NCI-H69 (cell line): ENCODE data around the gene UBR1.

Experiments
- DNase-seq: peaks from one replicate; lab custom pipeline; 2025; lab: John Stamatoyannopoulos, UW

The UBR1 gene

GRCh38 chr15:43107751-43108150, 1.9 kb upstream of the UBR1 start:
- DNase-seq = no peak

DNA sequence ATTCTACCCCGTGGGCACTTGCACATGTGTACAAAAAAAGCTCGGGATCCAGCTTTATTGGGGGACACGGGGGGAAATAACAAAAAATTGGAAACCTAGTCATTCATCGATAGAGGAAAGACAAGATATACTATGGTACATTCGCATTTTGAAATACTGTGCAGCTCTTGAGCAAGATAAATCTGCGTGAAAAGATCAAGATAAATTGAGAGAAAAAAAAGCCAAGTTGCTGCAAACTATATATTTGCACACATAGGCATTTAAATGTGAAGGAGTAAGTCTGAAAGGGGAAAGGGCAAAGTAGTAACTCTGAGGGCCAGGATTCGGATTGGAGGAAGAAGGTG, 620 bp upstream of the UBR1 start:
- DNase-seq = no peak

GRCh38 chr15:43105077-43105736, 631 bp downstream of the UBR1 start:
- DNase-seq = peak; percentile 42

DNA sequence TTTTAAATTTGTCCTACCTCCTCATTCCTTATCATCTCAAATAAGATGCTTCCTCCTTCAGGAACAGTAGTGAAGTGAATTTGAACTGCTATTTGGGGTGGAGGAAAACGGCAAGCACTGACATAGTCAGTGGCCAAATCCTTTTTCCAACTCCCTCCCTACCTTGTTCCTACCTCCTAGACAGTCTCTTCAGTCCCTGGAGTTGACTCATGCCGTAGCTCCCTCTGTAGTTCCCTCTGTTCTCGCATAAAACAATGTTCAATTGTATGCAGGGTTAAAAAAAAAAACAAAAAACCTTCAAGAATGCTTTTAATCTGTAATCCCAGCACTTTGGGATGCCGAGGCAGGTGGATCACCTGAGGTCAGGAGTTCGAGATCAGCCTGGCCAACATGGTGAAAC, 1.4 kb downstream of the UBR1 start:
- no peak for DNase-seq

GRCh38 chr15:43103907-43104306, 1.9 kb downstream of the UBR1 start:
- no peak for DNase-seq

DNA sequence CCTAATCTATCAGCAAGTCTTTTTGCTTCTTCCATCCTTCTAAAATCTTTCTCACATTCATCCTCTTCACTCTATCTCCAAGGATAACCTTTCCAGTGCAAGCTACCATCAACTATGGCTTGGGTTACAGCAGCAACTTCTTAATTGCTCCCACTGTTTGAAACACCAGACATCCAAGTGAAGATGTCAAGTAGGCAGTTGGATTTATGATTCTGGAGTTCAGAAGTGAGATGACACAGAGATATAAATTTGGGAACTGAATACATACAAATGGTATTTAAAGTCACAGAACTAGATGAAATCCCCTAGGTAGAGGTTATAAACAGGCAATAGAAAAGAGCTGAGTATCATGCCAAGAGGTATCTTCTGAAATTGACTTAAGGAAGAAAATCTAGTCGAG, 3.7 kb downstream of the UBR1 start:
- DNase-seq = no peak

- no peak for DNase-seq
Measured at GRCh38 chr15:43100971-43101370, 4.9 kb downstream of the UBR1 start.

DNA sequence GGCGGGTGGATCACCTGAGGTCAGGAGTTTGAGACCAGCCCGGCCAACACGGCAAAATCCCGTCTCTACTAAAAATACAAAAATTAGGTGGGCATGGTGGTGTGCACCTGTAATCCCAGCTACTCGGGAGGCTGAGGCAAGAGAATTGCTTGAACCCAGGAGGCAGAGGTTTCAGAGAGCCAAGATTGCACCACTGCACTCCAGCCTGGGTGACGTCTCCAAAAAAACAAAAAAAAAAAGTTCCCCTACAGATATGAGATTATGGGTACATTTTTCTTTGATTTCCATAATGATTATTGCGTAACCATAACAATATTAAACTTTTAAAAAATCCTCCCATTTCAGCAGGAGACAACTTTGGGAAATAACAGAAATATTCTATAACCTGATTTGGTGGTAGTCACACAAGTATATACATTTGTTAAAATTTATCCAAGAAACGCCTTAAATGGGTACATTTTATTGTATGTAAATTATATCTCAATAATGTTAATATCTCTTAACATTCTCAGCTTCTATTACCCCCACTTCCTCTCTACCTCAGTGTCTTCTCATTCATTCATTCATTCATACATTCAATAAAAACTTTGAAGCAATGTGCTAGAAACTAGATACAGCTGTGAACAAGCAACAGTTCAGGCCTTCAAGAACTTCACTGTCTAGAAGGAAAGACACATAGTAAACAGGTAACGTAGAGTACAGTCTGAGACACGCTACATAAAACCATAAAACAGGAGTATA, 6.6 kb downstream of the UBR1 start:
- no peak for DNase-seq

- DNase-seq = no peak
Measured at GRCh38 chr15:43096411-43096810, 9.4 kb downstream of the UBR1 start.

DNA sequence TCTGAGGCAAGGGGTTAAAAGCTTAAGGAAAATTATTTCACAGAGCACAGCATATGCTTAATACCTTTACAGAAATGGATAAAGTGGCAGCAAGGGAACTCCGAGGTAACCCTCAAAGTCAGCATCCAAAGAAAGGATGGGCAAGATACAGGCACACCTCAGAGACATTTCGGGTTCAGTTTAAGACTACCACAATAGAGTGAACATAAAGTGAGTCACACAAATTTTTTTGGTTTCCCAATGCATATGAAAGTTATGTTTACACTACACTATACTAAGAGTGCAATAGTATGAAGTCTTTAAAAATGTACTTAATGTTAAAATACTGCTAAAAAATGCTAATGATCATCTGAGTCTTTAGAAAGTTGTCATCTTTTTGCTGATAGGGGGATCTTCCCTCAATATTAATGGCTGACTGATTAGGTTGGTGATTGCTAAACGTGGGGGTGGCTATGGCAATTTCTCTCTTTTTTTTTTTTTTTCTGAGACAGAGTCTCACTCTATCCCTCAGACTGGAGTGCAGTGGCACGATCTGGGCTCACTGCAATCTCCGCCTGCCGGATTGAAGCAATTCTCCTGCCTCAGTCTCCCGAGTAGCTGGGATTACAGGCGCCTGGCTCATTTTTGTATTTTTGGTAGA, 10.0 kb downstream of the UBR1 start:
- DNase-seq = no peak

GRCh38 chr15:43095243-43095642, 10.6 kb downstream of the UBR1 start:
- DNase-seq = no peak

- no peak for DNase-seq
Measured at GRCh38 chr15:43094416-43095030, 11.3 kb downstream of the UBR1 start.

DNA sequence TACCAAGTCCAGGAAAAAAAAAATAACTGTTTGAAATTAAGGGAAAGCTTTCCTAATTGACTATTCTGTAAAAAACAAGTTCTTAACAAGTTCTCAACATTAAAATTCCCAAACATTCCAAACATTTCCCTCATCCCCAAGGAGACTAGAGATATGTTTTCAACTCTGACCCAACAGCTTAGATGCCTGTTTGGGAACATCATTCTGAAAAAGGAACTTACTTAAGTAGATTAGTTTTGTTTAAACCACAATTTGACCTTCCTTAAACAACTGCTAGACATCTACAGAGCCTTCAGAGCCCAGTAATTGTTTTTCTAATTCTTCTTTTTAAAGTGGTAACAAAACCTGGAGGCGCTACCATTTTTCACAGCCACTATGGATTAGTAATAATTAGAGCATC, 12.8 kb downstream of the UBR1 start:
- DNase-seq = no peak

DNA sequence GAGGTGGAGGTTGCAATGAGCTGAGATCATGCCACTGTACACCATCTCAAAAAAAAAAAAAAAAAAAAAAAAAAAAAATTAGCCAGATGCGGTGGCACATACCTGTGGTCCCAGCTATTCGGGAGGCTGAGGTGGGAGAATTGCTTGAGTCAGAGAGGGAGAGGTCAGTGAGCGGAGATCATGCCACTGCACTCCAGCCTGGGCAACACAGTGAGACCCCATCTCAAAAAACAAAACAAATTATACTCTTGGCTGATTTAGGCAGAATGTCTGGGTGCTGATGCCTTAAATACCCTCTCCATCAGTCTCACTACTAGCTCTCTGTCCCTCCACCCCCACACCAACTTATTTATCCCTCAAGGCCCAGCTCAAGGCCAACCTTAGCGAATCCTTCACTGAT, 14.0 kb downstream of the UBR1 start:
- DNase-seq = no peak

DNA sequence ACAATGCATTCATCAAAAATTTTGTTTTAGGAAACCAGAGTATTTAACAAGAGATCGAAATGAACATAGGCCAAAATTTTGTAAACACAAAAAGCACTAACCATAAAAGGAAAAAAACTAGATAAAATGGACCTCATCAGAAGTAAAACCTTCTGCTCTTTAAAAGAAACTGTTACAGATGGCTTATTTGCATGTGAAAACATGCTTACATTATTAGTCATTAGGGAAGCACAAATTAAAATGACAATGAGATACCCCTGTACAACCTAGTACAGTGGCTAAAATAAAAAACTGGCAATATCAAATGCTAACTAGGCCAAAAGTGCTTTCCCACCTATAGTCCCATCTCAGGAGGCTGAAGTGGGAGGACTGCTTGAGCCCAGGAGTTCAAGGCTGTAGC, 19.3 kb downstream of the UBR1 start:
- no peak for DNase-seq

DNA sequence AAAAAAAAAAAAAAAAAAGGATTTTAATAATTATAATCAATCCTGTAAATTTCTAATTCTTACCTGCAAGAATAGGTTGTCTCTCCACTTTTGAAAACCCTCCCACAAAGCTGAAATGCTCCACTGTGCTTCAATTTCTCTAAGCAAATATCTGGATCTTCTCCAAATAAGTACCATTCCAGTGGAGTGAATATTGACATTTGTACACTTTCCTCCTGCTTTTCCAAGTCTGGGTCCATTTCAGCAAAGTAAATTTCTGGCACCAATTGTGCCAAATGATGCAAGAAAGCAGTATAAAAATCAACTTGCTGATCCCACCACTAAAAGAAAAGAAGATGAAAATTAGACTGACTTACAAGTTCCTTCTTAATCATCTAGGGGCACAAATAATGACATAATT, 19.9 kb downstream of the UBR1 start:
- no peak for DNase-seq

- DNase-seq = no peak
Measured at GRCh38 chr15:43082509-43082908, 23.3 kb downstream of the UBR1 start.

DNA sequence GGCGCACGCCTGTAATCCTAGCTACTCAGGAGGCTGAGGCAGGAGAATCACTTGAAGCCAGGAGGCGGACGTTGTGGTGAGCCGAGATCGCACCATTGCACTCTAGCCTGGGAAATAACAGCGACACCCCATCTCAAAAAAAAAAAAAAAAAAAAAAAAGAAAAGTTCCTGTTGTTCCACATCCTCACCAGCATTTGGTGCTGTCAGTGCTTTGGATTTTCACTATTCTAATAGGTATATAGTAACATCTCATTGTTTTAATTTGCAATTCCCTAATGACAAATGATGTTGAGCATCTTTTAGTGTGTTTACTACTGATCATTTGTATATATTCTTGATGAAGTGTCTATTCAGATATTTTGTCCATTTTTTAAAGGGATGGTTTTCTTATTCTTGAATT, 24.6 kb downstream of the UBR1 start:
- no peak for DNase-seq

DNA sequence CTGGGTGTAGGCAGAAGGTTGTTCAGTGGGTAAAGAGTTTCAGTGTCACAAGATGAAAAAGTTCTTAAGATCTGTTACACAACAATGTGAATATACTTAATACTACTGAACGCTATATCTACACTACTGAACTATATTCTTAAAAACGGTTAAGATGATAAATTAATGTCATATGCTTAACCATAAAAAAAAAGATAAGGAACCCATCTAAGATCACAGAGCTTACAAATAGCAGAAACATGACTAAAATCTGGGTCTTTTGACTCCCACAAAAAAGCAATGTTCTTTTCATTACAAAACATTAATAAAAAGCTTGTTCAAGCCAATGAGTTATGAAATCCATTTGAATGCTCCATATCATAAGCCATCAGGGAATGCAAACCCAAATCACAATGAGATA, 34.4 kb downstream of the UBR1 start:
- DNase-seq = no peak

GRCh38 chr15:43070893-43071292, 34.9 kb downstream of the UBR1 start:
- DNase-seq = no peak

DNA sequence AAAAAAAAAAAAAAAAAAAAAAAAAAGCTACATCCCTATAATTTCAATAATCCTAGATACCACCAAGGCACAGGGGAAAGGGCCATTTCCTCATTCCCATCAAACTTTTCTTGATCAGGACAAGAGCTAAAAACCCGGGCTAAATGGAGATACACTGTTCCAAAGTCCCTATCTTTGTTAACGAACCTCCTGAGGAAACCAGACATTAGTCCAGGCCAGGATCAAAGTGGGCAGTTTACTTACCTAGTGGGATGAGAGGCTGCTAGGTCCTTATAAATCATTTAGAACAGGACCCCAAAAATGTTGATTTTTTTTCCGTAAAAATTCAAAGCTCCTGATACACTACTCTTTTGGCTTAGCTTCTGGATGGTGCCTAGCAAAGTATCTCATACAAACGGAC, 35.6 kb downstream of the UBR1 start:
- no peak for DNase-seq

- no peak for DNase-seq
Measured at GRCh38 chr15:43067717-43068461, 37.9 kb downstream of the UBR1 start.
